Keratinocyte (primary cell): ENCODE results near the gene CYP19A1. TPM values are rescaled to one million over a fixed set of nuclear protein-coding genes. Genes with fewer than 3 reads are reported as not detected.

Experiments
- DNase-seq: peaks from one replicate; pipeline ENCODE4 v3.0.0-alpha.2; 2011; ENCODE audit warnings: low read depth, missing footprints, low spot score
- FAIRE-seq: peaks from 2 replicates; lab custom pipeline; 2011; peaks lifted over from hg19 to GRCh38; lab: Jason Lieb, UNC
- H2AFZ ChIP-seq: 2 replicates; pipeline ENCODE4 v1.6.0; 2012; ENCODE audit warnings: low read length, control low read depth, inconsistent platforms; ENCODE audit not compliant: control insufficient read depth
- H3K27ac ChIP-seq: 2 replicates; pipeline ENCODE4 v1.5.1; 2011; ENCODE audit warnings: low read length; ENCODE audit not compliant: control insufficient read depth, insufficient read depth
- H3K27me3 ChIP-seq: 3 replicates; pipeline ENCODE4 v1.6.0; 2011; ENCODE audit warnings: low read length; ENCODE audit not compliant: control insufficient read depth, insufficient read depth; ENCODE audit errors: extremely low read depth
- H3K36me3 ChIP-seq, 2 experiments: 2 replicates in 1 of 2; 3 replicates in 1 of 2; pipeline ENCODE4 v1.5.1; 2011; ENCODE audit warnings: low read length in 2 of 2, mild to moderate bottlenecking in 1 of 2; ENCODE audit not compliant: control insufficient read depth in 2 of 2, insufficient read depth in 2 of 2; ENCODE audit errors: extremely low read depth in 1 of 2
- H3K4me1 ChIP-seq: 3 replicates; pipeline ENCODE4 v1.5.1; 2011; ENCODE audit warnings: low read length; ENCODE audit not compliant: control insufficient read depth, insufficient read depth; ENCODE audit errors: extremely low read depth
- H3K4me2 ChIP-seq: 3 replicates; pipeline ENCODE4 v1.6.0; 2011; ENCODE audit warnings: low read depth, low read length; ENCODE audit not compliant: control insufficient read depth, insufficient read depth; ENCODE audit errors: extremely low read depth
- H3K4me3 ChIP-seq, 3 experiments: fragments of 200-600 bp in 1 of 3; sonication (generic) in 1 of 3; 2 replicates in 2 of 3; 3 replicates in 1 of 3; pipeline ENCODE4 v1.5.1; 2011 to 2016; ENCODE audit warnings: low read length in 3 of 3, mild to moderate bottlenecking in 3 of 3, control low read depth in 2 of 3, inconsistent platforms in 1 of 3, low read depth in 1 of 3, mixed read lengths in 1 of 3, mixed run types in 1 of 3, moderate library complexity in 1 of 3; ENCODE audit not compliant: control insufficient read depth in 2 of 3, insufficient read depth in 2 of 3; ENCODE audit errors: extremely low read depth in 1 of 3
- H3K79me2 ChIP-seq: 2 replicates; pipeline ENCODE4 v1.6.0; 2012; ENCODE audit warnings: low read length; ENCODE audit not compliant: control insufficient read depth, insufficient read depth
- H3K9ac ChIP-seq: 3 replicates; pipeline ENCODE4 v1.6.0; 2011; ENCODE audit warnings: low read length; ENCODE audit not compliant: control insufficient read depth, insufficient read depth; ENCODE audit errors: extremely low read depth
- H3K9me1 ChIP-seq: 3 replicates; pipeline ENCODE4 v1.6.0; 2011; ENCODE audit warnings: low read length; ENCODE audit not compliant: control insufficient read depth, insufficient read depth; ENCODE audit errors: extremely low read depth
- H3K9me3 ChIP-seq: 2 replicates; pipeline ENCODE4 v1.5.1; 2012; ENCODE audit warnings: low read depth, low read length; ENCODE audit not compliant: control insufficient read depth
- H4K20me1 ChIP-seq: 3 replicates; pipeline ENCODE4 v1.6.0; 2011; ENCODE audit warnings: low read length; ENCODE audit not compliant: control insufficient read depth, insufficient read depth; ENCODE audit errors: extremely low read depth
- CTCF ChIP-seq, 3 experiments: IDR thresholded peaks in 1 of 3; conservative IDR thresholded peaks in 1 of 3; optimal IDR thresholded peaks in 1 of 3; 2 replicates in 2 of 3; 3 replicates in 1 of 3; pipeline versions ENCODE3 to v1.5.1; 2011; ENCODE audit warnings: low read length in 3 of 3, mild to moderate bottlenecking in 3 of 3, moderate library complexity in 2 of 3, control low read depth in 1 of 3, inconsistent platforms in 1 of 3; ENCODE audit not compliant: insufficient read depth in 2 of 3; ENCODE audit errors: extremely low read depth in 1 of 3
- EZH2 ChIP-seq: IDR thresholded peaks from one replicate; pipeline ENCODE4 v1.6.1; 2012; ENCODE audit warnings: inconsistent platforms, mild to moderate bottlenecking, low read length, moderate library complexity
- dilution Hi-C: fragments of 300-500 bp; cut with MboI; formaldehyde crosslinking; loops from one replicate; pipeline ENCODE4 v1.7.0; 2020; ENCODE audit warnings: low sequenced_read_pairs; ENCODE audit not compliant: extremely low pct_ligation_motif_present
- polyA plus RNA-seq, 5 experiments: library from polyadenylated mRNA; depleted of rRNA in 3 of 5; stranded (reverse) in 3 of 5; stranded (forward) in 1 of 5; unstranded in 1 of 5; fragments of >200 nt; gene quantifications; 1 replicate in 1 of 5; 2 replicates in 3 of 5; 3 replicates in 1 of 5; pipeline versions ENCODE4 v1.2.1 to v1.2.3, GENCODE V29; 2011 to 2012; ENCODE audit warnings: missing spikeins in 2 of 5, low read depth in 1 of 5, low replicate concordance in 1 of 5

Gene CYP19A1
- polyA plus RNA-seq, 1 donor (not counting 4 experiments of a cell fraction or from before 2014, with no cell fraction given), result not detected

- Histone ChIP-seq H3K9me3 (no peaks in the 10 kb centered on the region), H2AFZ (no peak overlapping the region)
Measured at GRCh38 chr15:51200792-51201191, 137.6 kb downstream of the CYP19A1 start.

GRCh38 chr15:51199541-51199940 lies 138.9 kb downstream of the CYP19A1 start:
- no peak for FAIRE-seq
- Histone ChIP-seq H3K9me3 (no peaks in the 10 kb centered on the region), H3K9me1 (no peaks in the 10 kb centered on the region), H3K4me1 (no peaks in the 10 kb centered on the region), H3K4me3 (no peak overlapping the region), H3K4me2 (no peak overlapping the region), H2AFZ (no peak overlapping the region), H4K20me1 (no peaks in the 10 kb centered on the region), H3K27me3 (peaks cover 10% of the 10 kb centered on the region), H3K27ac (no peak overlapping the region), H3K9ac (no peak overlapping the region), H3K79me2 (no peaks in the 10 kb centered on the region), H3K36me3 (no peaks in the 10 kb centered on the region)
- TF ChIP-seq CTCF (optimal IDR thresholded peaks at IDR 0.05 in 1 of 3, IDR thresholded peaks at IDR 0.05 in 1 of 3, conservative IDR thresholded peaks at IDR 0.05 in 1 of 3; ENCODE audit: extremely low read depth in 1 of 3, insufficient read depth in 2 of 3, low read length in 3 of 3), result no peak
- no peak for TF ChIP-seq EZH2
- DNase-seq, result no peak
- dilution Hi-C loops, result no loop called here

More at GRCh38 chr15:51200792-51201191, 137.6 kb downstream of the CYP19A1 start:
- H3K4me2 ChIP-seq, result no peak overlapping the region
- peaks cover 8% of the 10 kb centered on the region for H3K27me3 ChIP-seq
- dilution Hi-C loops, result no loop called here
- H4K20me1 ChIP-seq, result no peaks in the 10 kb centered on the region
- H3K4me3 ChIP-seq, result no peak overlapping the region
- no peaks in the 10 kb centered on the region for H3K79me2 ChIP-seq
- TF ChIP-seq EZH2 (no peak), CTCF (optimal IDR thresholded peaks at IDR 0.05 in 1 of 3, IDR thresholded peaks at IDR 0.05 in 1 of 3, conservative IDR thresholded peaks at IDR 0.05 in 1 of 3; ENCODE audit: extremely low read depth in 1 of 3, insufficient read depth in 2 of 3, low read length in 3 of 3) (no peak)
- FAIRE-seq (no peak), DNase-seq (no peak)
- H3K9me1 ChIP-seq, result no peaks in the 10 kb centered on the region
- H3K9ac ChIP-seq, result no peak overlapping the region
- H3K36me3 ChIP-seq, result no peaks in the 10 kb centered on the region
- H3K4me1 ChIP-seq, result no peaks in the 10 kb centered on the region
- H3K27ac ChIP-seq, result no peak overlapping the region
